Brain microvascular endothelial cell (primary cell): ENCODE measurements around the gene TRPV4.

ENCODE experiments used
- DNase-seq: peaks from one replicate; pipeline ENCODE4 v3.0.0-alpha.2; 2020
- H3K27ac ChIP-seq: fragments of 250-450 bp; sonication (Bioruptor Pico); 2 replicates; pipeline ENCODE4 v1.5.1; 2020; ENCODE audit warnings: mild to moderate bottlenecking, moderate library complexity
- H3K27me3 ChIP-seq: fragments of 250-450 bp; sonication (Bioruptor Pico); replicated peaks from 2 replicates; pipeline ENCODE4 v1.5.1; 2020; ENCODE audit warnings: mild to moderate bottlenecking
- H3K36me3 ChIP-seq: fragments of 250-450 bp; sonication (Bioruptor Pico); replicated peaks from 2 replicates; pipeline ENCODE4 v1.5.1; 2020; ENCODE audit warnings: mild to moderate bottlenecking
- H3K4me3 ChIP-seq: 2 replicates; pipeline ENCODE4 v1.5.1; 2011; ENCODE audit warnings: low read depth, mild to moderate bottlenecking, control low read depth, low read length, moderate library complexity
- in situ Hi-C: cut with HindIII; loops from 2 replicates; pipeline ENCODE4 v1.10.0; 2017; ENCODE audit warnings: low sequenced_read_pairs, low pct_ligation_motif_present
- TF ChIP-seq, protein P1 (sequence below): IDR thresholded peaks from 2 replicates; pipeline ENCODE4 v1.5.1; 2011; ENCODE audit warnings: low read depth, mild to moderate bottlenecking, moderate library complexity, low read length, control low read depth, inconsistent platforms; ENCODE audit errors: missing control alignments

Gene TRPV4

DNA sequence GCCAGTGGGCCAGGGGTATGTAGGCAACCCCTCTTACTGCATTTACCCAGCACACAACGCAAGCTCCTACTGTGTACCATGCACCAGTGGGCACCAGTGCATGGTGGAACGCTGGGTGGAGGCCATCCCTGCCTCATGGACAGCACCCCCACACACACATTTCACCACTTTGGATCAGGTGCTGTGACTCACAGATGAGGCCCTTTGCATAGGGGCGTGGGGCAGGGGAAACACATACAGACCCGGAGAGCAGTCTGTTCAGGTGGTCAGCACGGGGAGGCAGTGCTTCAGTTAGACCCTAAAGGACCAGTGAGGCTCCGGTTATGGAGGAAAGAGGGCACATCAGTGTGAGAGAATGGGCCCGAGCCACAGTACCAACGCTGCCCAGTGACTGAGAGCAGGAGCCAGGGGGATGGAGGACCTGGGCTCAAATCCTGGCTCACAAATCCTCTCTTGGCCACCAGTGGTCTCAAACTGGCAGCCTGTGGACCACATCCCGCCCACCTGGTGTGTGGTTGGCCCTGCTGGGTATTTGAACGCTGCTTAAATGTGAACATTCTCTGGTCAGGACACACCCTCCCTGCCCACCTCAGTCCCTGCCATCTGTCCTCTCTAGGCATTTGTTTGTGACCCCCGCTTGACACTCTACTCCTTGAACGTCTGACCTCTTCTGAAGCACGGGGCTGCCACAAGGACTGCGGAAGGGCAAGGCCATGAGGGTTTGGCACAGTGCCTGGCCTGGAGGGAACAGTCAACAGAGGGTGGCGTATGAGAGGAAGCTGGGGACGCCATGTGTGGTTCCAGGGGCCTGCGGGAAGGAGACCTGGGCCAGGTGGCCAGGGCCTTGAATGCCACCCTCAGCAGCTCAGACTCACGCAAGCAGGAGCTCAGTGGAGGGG, 72.9 kb downstream of the TRPV4 start:
- no peak overlapping the region for H3K27ac ChIP-seq
- no peaks in the 10 kb centered on the region for H3K36me3 ChIP-seq
- in situ Hi-C loops, result no loop called here
- TF ChIP-seq, protein P1, sequence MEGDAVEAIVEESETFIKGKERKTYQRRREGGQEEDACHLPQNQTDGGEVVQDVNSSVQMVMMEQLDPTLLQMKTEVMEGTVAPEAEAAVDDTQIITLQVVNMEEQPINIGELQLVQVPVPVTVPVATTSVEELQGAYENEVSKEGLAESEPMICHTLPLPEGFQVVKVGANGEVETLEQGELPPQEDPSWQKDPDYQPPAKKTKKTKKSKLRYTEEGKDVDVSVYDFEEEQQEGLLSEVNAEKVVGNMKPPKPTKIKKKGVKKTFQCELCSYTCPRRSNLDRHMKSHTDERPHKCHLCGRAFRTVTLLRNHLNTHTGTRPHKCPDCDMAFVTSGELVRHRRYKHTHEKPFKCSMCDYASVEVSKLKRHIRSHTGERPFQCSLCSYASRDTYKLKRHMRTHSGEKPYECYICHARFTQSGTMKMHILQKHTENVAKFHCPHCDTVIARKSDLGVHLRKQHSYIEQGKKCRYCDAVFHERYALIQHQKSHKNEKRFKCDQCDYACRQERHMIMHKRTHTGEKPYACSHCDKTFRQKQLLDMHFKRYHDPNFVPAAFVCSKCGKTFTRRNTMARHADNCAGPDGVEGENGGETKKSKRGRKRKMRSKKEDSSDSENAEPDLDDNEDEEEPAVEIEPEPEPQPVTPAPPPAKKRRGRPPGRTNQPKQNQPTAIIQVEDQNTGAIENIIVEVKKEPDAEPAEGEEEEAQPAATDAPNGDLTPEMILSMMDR, result no peak
- H3K27me3 ChIP-seq, result no peaks in the 10 kb centered on the region
- no peak for DNase-seq
- H3K4me3 ChIP-seq, result no peak overlapping the region

DNA sequence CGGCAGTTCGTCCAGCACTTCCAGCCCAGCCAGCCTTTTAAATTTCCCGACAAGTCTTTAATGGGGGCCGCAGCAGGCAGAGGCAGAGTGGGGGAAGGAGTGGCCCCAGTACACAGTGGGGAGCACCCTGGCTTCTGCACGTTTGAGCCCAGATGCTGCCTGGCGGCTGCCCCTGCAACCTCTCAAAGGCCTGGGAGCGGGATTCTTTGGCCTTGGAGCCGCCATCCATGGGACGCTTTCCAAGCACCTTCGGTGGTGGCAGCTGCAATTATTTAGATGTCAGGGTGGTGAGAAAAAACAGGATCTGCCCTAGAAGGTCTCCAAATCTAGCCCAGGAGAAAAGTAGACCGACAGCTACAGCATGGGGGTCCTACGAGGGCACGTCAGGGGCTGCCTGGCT, 73.6 kb downstream of the TRPV4 start:
- H3K36me3 ChIP-seq, result no peaks in the 10 kb centered on the region
- H3K4me3 ChIP-seq, result no peak overlapping the region
- DNase-seq, result no peak
- in situ Hi-C loops, result no loop called here
- H3K27ac ChIP-seq, result no peak overlapping the region
- no peaks in the 10 kb centered on the region for H3K27me3 ChIP-seq
- TF ChIP-seq, protein P1, result no peak

DNA sequence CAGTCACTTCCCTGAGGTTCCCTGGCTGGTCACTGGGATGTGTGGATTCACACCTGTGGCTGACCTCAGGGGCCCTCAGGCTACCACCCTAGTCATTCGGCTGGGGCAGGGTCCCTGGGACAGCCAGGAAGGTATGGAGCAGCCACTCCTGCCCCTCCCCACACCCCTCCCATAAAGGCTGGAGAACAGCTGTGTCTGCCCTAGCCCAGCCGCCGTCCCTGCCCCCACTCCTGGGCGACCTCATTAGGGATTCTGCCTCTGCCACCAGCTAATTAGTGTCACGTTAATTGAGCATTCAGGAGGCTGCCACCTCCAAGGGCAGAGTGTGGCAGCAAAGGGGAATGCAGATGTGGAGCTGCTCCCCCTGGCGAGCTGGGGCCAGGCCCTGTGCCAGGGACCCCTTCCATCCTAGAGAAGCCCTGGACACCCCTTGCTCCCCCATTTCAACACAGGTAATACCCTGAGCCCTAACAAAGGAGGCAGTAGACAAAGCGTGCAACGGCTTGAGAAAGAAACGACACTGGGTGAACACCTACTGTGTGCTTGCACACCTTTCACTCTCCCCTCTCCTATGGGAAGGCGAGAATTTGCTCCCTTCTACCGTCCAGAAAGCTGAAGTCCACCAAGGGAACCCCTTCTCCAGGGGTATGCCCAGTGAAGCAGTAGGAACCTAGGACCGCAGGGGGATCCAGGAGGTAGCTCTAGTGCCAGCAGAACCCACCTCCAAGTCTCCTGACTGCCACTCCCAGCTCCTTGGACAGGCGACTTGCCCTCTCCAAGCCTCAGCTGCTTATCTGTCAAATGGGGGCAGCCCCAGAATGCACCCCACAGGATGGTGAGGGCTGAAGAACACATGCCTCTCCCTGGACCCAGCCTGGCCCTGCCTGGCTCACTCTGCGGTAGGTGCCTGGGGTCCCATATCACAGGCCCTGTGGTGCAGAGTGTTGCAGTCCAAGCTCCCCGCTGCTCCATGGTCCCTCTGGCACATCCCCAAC, 74.5 kb downstream of the TRPV4 start:
- TF ChIP-seq, protein P1, result no peak
- H3K4me3 ChIP-seq, result no peak overlapping the region
- no peak for DNase-seq
- no peak overlapping the region for H3K27ac ChIP-seq
- in situ Hi-C loops, result no loop called here
- H3K27me3 ChIP-seq, result no peaks in the 10 kb centered on the region
- H3K36me3 ChIP-seq, result no peaks in the 10 kb centered on the region

DNA sequence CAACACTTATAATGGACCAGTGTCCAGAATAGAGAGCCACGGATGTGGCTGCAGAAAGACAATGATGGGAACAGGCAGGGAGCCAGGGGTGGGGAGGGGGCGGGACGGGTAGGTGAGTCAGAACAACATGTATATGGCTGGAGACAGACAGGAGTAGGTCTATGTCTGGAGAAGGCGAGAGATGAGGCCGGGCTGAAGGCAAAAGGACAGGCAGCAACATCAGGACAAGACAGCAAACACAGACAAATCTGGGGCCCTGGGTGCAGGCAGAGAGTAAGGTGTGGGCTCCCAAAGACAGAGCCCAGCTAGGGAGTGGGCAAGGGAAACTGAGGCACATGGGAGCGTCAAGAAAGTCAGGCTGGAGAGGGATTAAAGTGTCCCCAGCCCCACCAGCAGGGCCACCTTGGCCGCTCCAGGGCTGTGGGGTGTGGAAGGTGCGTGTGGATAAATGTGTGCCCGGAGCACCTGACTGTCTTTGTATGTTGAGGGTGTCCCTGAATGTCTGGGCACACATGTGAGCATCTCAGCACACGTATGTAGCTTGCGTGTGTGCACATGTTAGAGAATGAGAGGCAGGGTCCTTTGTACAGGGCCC, 75.4 kb downstream of the TRPV4 start:
- no peaks in the 10 kb centered on the region for H3K36me3 ChIP-seq
- no peak for DNase-seq
- no peaks in the 10 kb centered on the region for H3K27me3 ChIP-seq
- in situ Hi-C loops, result no loop called here
- no peak overlapping the region for H3K27ac ChIP-seq
- H3K4me3 ChIP-seq, result no peak overlapping the region
- TF ChIP-seq, protein P1, result no peak

DNA sequence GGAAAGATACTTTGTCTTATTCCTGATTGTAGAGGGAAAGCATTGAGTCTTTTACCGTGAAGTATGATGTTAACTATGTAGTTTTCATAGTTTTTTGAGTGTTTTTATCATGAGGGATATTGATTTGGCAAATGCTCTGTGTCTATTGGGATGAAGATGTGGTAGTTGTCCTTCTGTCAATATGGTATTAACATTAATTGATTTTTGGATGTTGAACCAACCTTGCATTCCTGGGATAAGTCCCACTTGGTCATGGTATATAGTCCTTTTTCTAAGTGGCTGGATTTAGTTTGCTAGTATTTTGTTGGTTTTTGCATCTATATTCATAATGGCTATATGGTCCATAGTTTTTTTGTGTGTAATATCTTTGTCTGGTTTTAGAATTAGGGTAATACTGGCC, 76.7 kb downstream of the TRPV4 start:
- DNase-seq, result no peak
- Histone ChIP-seq H3K27me3 (no peaks in the 10 kb centered on the region), H3K4me3 (no peak overlapping the region), H3K36me3 (no peaks in the 10 kb centered on the region), H3K27ac (no peak overlapping the region)
- in situ Hi-C loops, result no loop called here
- TF ChIP-seq, protein P1, result no peak
